Activated T-cell treated with anti-CD3 and anti-CD28 coated beads for 4 hours (primary cell): ENCODE results near the gene TAAR5.
"Not testable (repeated sequence)": the region's sequence is repeated elsewhere in the genome, so short reads cannot be mapped to it uniquely, and the experiment has no call there.

Experiments used
- DNase-seq: peaks from one replicate; pipeline ENCODE4 v3.0.0-alpha.2; 2020

TAAR5 gene

GRCh38 chr6:132569170-132569569, 20.4 kb downstream of the TAAR5 start:
- DNase-seq = no peak

GRCh38 chr6:132568611-132569010, 20.9 kb downstream of the TAAR5 start:
- no peak for DNase-seq

GRCh38 chr6:132567566-132567965, 22.0 kb downstream of the TAAR5 start:
- no peak for DNase-seq

GRCh38 chr6:132566404-132566803, 23.1 kb downstream of the TAAR5 start:
- DNase-seq = no peak

- not testable (repeated sequence) for DNase-seq
Observed at GRCh38 chr6:132560087-132560486, 29.5 kb downstream of the TAAR5 start.

- DNase-seq = no peak
Observed at GRCh38 chr6:132552372-132552771, 37.2 kb downstream of the TAAR5 start, which contains the start of gene TAAR8. Gene TAAR8, plus strand, starts transcription at chr6:132552672. Its CDS starts 21 bp downstream, at chr6:132552693.

GRCh38 chr6:132551214-132551613, 38.3 kb downstream of the TAAR5 start:
- no peak for DNase-seq

GRCh38 chr6:132548746-132549463, 40.6 kb downstream of the TAAR5 start:
- no peak for DNase-seq

- DNase-seq = no peak
Observed at GRCh38 chr6:132544826-132545225, 44.7 kb downstream of the TAAR5 start.
